ENCODE measurements around the gene TP53. TPM values are rescaled to one million over a fixed set of nuclear protein-coding genes. Genes with fewer than 3 reads are reported as not detected.
A peak's percentile ranks its signal among the peaks of the same experiment; 100 is the strongest.

TP53 gene
- total and polyA plus RNA-seq, 4 donors: 12.1 to 36.8 (median 24.8) TPM

- H3K4me3 ChIP-seq (ENCODE audit: low read depth, low read length): no peak overlapping the region
- no peak overlapping the region for H3K27ac ChIP-seq (ENCODE audit: low read depth, low read length)
- H3K36me3 ChIP-seq (ENCODE audit: control insufficient read depth, insufficient read depth, low read length): peaks cover 33% of the 10 kb centered on the region
- no peak for DNase-seq (ENCODE audit: low read depth in 4 of 6, low spot score in 6 of 6)
- H3K4me1 ChIP-seq (ENCODE audit: control insufficient read depth, insufficient read depth, low read length): peaks cover 3% of the 10 kb centered on the region
- H3K27me3 ChIP-seq (ENCODE audit: control insufficient read depth, insufficient read depth, low read length): no peaks in the 10 kb centered on the region
- H3K9me3 ChIP-seq (ENCODE audit: control insufficient read depth, insufficient read depth, low read length): no peaks in the 10 kb centered on the region
- 55% methylated on average over 7 of the region's 10 CpGs for WGBS (ENCODE audit: insufficient coverage)
These were observed 9.8 kb downstream of the TP53 start for GRCh38 chr17:7677388-7678067.

- Histone ChIP-seq H3K9me3 (ENCODE audit: control insufficient read depth, insufficient read depth, low read length) (no peaks in the 10 kb centered on the region), H3K4me3 (ENCODE audit: low read depth, low read length) (no peak overlapping the region), H3K27me3 (ENCODE audit: control insufficient read depth, insufficient read depth, low read length) (no peaks in the 10 kb centered on the region), H3K27ac (ENCODE audit: low read depth, low read length) (no peak overlapping the region), H3K4me1 (ENCODE audit: control insufficient read depth, insufficient read depth, low read length) (peaks cover 3% of the 10 kb centered on the region), H3K36me3 (ENCODE audit: control insufficient read depth, insufficient read depth, low read length) (peaks cover 42% of the 10 kb centered on the region)
- DNase-seq (ENCODE audit: low read depth in 4 of 6, low spot score in 6 of 6): no peak
- 38% methylated on average over 1 of the region's 5 CpGs for WGBS (ENCODE audit: insufficient coverage)
These were observed 10.8 kb downstream of the TP53 start for GRCh38 chr17:7676533-7676932.

GRCh38 chr17:7674934-7675333 is 12.4 kb downstream of the TP53 start:
- Histone ChIP-seq H3K9me3 (ENCODE audit: control insufficient read depth, insufficient read depth, low read length) (no peaks in the 10 kb centered on the region), H3K27ac (ENCODE audit: low read depth, low read length) (no peak overlapping the region), H3K36me3 (ENCODE audit: control insufficient read depth, insufficient read depth, low read length) (peaks cover 53% of the 10 kb centered on the region), H3K4me1 (ENCODE audit: control insufficient read depth, insufficient read depth, low read length) (peaks cover 3% of the 10 kb centered on the region), H3K27me3 (ENCODE audit: control insufficient read depth, insufficient read depth, low read length) (no peaks in the 10 kb centered on the region), H3K4me3 (ENCODE audit: low read depth, low read length) (no peak overlapping the region)
- DNase-seq (ENCODE audit: low read depth in 4 of 6, low spot score in 6 of 6): no peak
- WGBS (ENCODE audit: insufficient coverage): 96% methylated on average over 13 of the region's 14 CpGs

- Histone ChIP-seq H3K4me3 (ENCODE audit: low read depth, low read length) (no peak overlapping the region), H3K27me3 (ENCODE audit: control insufficient read depth, insufficient read depth, low read length) (no peaks in the 10 kb centered on the region), H3K9me3 (ENCODE audit: control insufficient read depth, insufficient read depth, low read length) (no peaks in the 10 kb centered on the region), H3K27ac (ENCODE audit: low read depth, low read length) (no peak overlapping the region), H3K36me3 (ENCODE audit: control insufficient read depth, insufficient read depth, low read length) (peaks cover 65% of the 10 kb centered on the region), H3K4me1 (ENCODE audit: control insufficient read depth, insufficient read depth, low read length) (peaks cover 10% of the 10 kb centered on the region)
- no peak for DNase-seq (ENCODE audit: low read depth in 4 of 6, low spot score in 6 of 6)
- WGBS (ENCODE audit: insufficient coverage): 100% methylated on average over 1 of the region's 2 CpGs
These were observed 14.1 kb downstream of the TP53 start for GRCh38 chr17:7673239-7673638.

GRCh38 chr17:7668482-7668881 is 18.8 kb downstream of the TP53 start:
- DNase-seq (ENCODE audit: low read depth in 4 of 6, low spot score in 6 of 6): no peak
- H3K27ac ChIP-seq (ENCODE audit: low read depth, low read length): peak overlapping the region; percentile 86
- H3K9me3 ChIP-seq (ENCODE audit: control insufficient read depth, insufficient read depth, low read length): no peaks in the 10 kb centered on the region
- no peak overlapping the region for H3K4me3 ChIP-seq (ENCODE audit: low read depth, low read length)
- 56% methylated on average over 2 of the region's 7 CpGs for WGBS (ENCODE audit: insufficient coverage)
- H3K36me3 ChIP-seq (ENCODE audit: control insufficient read depth, insufficient read depth, low read length): peaks cover 53% of the 10 kb centered on the region
- H3K27me3 ChIP-seq (ENCODE audit: control insufficient read depth, insufficient read depth, low read length): no peaks in the 10 kb centered on the region
- H3K4me1 ChIP-seq (ENCODE audit: control insufficient read depth, insufficient read depth, low read length): peaks cover 27% of the 10 kb centered on the region

GRCh38 chr17:7667656-7668406 is 19.5 kb downstream of the TP53 start:
- Histone ChIP-seq H3K4me1 (ENCODE audit: control insufficient read depth, insufficient read depth, low read length) (peaks cover 27% of the 10 kb centered on the region), H3K36me3 (ENCODE audit: control insufficient read depth, insufficient read depth, low read length) (peaks cover 49% of the 10 kb centered on the region), H3K4me3 (ENCODE audit: low read depth, low read length) (no peak overlapping the region), H3K27me3 (ENCODE audit: control insufficient read depth, insufficient read depth, low read length) (no peaks in the 10 kb centered on the region), H3K9me3 (ENCODE audit: control insufficient read depth, insufficient read depth, low read length) (no peaks in the 10 kb centered on the region), H3K27ac (ENCODE audit: low read depth, low read length) (peak overlapping the region; percentile 86)
- 26% methylated on average over 5 of the region's 10 CpGs for WGBS (ENCODE audit: insufficient coverage)
- DNase-seq (ENCODE audit: low read depth in 4 of 6, low spot score in 6 of 6): peak in 4 of 6 donors; percentile 79 to 96 (median 90)

GRCh38 chr17:7656958-7657609 is 30.2 kb downstream of the TP53 start:
- Histone ChIP-seq H3K4me1 (ENCODE audit: control insufficient read depth, insufficient read depth, low read length) (peaks cover 56% of the 10 kb centered on the region), H3K36me3 (ENCODE audit: control insufficient read depth, insufficient read depth, low read length) (peaks cover 38% of the 10 kb centered on the region), H3K27me3 (ENCODE audit: control insufficient read depth, insufficient read depth, low read length) (no peaks in the 10 kb centered on the region), H3K9me3 (ENCODE audit: control insufficient read depth, insufficient read depth, low read length) (no peaks in the 10 kb centered on the region), H3K4me3 (ENCODE audit: low read depth, low read length) (peak overlapping the region; percentile 1), H3K27ac (ENCODE audit: low read depth, low read length) (peak overlapping the region; percentile 83)
- WGBS (ENCODE audit: insufficient coverage): 17% methylated on average over 7 of the region's 10 CpGs
- peak in 5 of 6 donors; percentile 68 to 94 (median 81) for DNase-seq (ENCODE audit: low read depth in 4 of 6, low spot score in 6 of 6)

- H3K36me3 ChIP-seq (ENCODE audit: control insufficient read depth, insufficient read depth, low read length): peaks cover 38% of the 10 kb centered on the region
- no peaks in the 10 kb centered on the region for H3K9me3 ChIP-seq (ENCODE audit: control insufficient read depth, insufficient read depth, low read length)
- peaks cover 63% of the 10 kb centered on the region for H3K4me1 ChIP-seq (ENCODE audit: control insufficient read depth, insufficient read depth, low read length)
- H3K4me3 ChIP-seq (ENCODE audit: low read depth, low read length): no peak overlapping the region
- WGBS (ENCODE audit: insufficient coverage): 95% methylated on average over 9 of the region's 17 CpGs
- H3K27ac ChIP-seq (ENCODE audit: low read depth, low read length): peak overlapping the region; percentile 84
- no peaks in the 10 kb centered on the region for H3K27me3 ChIP-seq (ENCODE audit: control insufficient read depth, insufficient read depth, low read length)
- no peak for DNase-seq (ENCODE audit: low read depth in 4 of 6, low spot score in 6 of 6)
These were observed 31.8 kb downstream of the TP53 start for GRCh38 chr17:7655541-7655840.

GRCh38 chr17:7654832-7655540 is 32.3 kb downstream of the TP53 start:
- Histone ChIP-seq H3K27me3 (ENCODE audit: control insufficient read depth, insufficient read depth, low read length) (no peaks in the 10 kb centered on the region), H3K4me3 (ENCODE audit: low read depth, low read length) (no peak overlapping the region), H3K4me1 (ENCODE audit: control insufficient read depth, insufficient read depth, low read length) (peaks cover 68% of the 10 kb centered on the region), H3K27ac (ENCODE audit: low read depth, low read length) (peak overlapping the region; percentile 84), H3K36me3 (ENCODE audit: control insufficient read depth, insufficient read depth, low read length) (peaks cover 38% of the 10 kb centered on the region), H3K9me3 (ENCODE audit: control insufficient read depth, insufficient read depth, low read length) (no peaks in the 10 kb centered on the region)
- no peak for DNase-seq (ENCODE audit: low read depth in 4 of 6, low spot score in 6 of 6)
- 56% methylated on average over 10 of the region's 16 CpGs for WGBS (ENCODE audit: insufficient coverage)

Data from spinal cord (tissue), 10 donors.